HG03460 (cell line): ENCODE results near the gene MAPT.
"Not testable (repeated sequence)": the region's sequence is repeated elsewhere in the genome, so short reads cannot be mapped to it uniquely, and the experiment has no call there.

Experiments used
- ATAC-seq: cut with Tn5 transposase; IDR thresholded peaks from one replicate; pipeline ENCODE4 v1.9.1; 2021; ENCODE audit not compliant: unreplicated experiment

MAPT gene

DNA sequence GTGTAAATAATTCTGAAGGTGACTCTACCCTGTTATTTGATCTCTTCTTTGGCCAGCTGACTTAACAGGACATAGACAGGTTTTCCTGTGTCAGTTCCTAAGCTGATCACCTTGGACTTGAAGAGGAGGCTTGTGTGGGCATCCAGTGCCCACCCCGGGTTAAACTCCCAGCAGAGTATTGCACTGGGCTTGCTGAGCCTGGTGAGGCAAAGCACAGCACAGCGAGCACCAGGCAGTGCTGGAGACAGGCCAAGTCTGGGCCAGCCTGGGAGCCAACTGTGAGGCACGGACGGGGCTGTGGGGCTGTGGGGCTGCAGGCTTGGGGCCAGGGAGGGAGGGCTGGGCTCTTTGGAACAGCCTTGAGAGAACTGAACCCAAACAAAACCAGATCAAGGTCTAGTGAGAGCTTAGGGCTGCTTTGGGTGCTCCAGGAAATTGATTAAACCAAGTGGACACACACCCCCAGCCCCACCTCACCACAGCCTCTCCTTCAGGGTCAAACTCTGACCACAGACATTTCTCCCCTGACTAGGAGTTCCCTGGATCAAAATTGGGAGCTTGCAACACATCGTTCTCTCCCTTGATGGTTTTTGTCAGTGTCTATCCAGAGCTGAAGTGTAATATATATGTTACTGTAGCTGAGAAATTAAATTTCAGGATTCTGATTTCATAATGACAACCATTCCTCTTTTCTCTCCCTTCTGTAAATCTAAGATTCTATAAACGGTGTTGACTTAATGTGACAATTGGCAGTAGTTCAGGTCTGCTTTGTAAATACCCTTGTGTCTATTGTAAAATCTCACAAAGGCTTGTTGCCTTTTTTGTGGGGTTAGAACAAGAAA is 109.8 kb downstream of the MAPT start:
- no peak for ATAC-seq

DNA sequence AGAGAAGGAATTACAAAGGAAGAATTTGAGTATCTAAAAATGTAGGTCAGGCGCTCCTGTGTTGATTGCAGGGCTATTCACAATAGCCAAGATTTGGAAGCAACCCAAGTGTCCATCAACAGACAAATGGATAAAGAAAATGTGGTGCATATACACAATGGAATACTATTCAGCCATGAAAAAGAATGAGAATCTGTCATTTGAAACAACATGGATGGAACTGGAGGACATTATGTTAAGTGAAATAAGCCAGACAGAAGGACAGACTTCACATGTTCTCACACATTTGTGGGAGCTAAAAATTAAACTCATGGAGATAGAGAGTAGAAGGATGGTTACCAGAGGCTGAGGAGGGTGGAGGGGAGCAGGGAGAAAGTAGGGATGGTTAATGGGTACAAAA is 111.7 kb downstream of the MAPT start:
- not testable (repeated sequence) for ATAC-seq

DNA sequence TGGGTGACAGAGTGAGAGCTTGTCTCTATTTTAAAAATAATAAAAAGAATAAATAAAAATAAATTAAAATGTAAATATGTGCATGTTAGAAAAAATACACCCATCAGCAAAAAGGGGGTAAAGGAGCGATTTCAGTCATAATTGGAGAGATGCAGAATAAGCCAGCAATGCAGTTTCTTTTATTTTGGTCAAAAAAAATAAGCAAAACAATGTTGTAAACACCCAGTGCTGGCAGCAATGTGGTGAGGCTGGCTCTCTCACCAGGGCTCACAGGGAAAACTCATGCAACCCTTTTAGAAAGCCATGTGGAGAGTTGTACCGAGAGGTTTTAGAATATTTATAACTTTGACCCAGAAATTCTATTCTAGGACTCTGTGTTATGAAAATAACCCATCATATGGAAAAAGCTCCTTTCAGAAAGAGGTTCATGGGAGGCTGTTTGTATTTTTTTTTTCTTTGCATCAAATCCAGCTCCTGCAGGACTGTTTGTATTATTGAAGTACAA is 113.2 kb downstream of the MAPT start:
- ATAC-seq = no peak

DNA sequence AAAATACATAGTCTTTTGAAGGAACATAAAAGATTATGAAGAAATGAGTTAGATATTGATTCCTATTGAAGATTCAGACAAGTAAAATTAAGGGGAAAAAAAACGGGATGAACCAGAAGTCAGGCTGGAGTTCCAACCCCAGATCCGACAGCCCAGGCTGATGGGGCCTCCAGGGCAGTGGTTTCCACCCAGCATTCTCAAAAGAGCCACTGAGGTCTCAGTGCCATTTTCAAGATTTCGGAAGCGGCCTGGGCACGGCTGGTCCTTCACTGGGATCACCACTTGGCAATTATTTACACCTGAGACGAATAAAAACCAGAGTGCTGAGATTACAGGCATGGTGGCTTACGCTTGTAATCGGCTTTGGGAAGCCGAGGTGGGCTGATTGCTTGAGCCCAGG is 114.2 kb downstream of the MAPT start:
- no peak for ATAC-seq

DNA sequence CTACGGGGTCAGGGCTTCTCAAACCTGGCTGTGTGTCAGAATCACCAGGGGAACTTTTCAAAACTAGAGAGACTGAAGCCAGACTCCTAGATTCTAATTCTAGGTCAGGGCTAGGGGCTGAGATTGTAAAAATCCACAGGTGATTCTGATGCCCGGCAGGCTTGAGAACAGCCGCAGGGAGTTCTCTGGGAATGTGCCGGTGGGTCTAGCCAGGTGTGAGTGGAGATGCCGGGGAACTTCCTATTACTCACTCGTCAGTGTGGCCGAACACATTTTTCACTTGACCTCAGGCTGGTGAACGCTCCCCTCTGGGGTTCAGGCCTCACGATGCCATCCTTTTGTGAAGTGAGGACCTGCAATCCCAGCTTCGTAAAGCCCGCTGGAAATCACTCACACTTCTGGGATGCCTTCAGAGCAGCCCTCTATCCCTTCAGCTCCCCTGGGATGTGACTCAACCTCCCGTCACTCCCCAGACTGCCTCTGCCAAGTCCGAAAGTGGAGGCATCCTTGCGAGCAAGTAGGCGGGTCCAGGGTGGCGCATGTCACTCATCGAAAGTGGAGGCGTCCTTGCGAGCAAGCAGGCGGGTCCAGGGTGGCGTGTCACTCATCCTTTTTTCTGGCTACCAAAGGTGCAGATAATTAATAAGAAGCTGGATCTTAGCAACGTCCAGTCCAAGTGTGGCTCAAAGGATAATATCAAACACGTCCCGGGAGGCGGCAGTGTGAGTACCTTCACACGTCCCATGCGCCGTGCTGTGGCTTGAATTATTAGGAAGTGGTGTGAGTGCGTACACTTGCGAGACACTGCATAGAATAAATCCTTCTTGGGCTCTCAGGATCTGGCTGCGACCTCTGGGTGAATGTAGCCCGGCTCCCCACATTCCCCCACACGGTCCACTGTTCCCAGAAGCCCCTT is 115.6 kb downstream of the MAPT start:
- ATAC-seq = no peak

DNA sequence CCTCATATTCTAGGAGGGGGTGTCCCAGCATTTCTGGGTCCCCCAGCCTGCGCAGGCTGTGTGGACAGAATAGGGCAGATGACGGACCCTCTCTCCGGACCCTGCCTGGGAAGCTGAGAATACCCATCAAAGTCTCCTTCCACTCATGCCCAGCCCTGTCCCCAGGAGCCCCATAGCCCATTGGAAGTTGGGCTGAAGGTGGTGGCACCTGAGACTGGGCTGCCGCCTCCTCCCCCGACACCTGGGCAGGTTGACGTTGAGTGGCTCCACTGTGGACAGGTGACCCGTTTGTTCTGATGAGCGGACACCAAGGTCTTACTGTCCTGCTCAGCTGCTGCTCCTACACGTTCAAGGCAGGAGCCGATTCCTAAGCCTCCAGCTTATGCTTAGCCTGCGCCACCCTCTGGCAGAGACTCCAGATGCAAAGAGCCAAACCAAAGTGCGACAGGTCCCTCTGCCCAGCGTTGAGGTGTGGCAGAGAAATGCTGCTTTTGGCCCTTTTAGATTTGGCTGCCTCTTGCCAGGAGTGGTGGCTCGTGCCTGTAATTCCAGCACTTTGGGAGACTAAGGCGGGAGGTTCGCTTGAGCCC is 116.3 kb downstream of the MAPT start:
- no peak for ATAC-seq

DNA sequence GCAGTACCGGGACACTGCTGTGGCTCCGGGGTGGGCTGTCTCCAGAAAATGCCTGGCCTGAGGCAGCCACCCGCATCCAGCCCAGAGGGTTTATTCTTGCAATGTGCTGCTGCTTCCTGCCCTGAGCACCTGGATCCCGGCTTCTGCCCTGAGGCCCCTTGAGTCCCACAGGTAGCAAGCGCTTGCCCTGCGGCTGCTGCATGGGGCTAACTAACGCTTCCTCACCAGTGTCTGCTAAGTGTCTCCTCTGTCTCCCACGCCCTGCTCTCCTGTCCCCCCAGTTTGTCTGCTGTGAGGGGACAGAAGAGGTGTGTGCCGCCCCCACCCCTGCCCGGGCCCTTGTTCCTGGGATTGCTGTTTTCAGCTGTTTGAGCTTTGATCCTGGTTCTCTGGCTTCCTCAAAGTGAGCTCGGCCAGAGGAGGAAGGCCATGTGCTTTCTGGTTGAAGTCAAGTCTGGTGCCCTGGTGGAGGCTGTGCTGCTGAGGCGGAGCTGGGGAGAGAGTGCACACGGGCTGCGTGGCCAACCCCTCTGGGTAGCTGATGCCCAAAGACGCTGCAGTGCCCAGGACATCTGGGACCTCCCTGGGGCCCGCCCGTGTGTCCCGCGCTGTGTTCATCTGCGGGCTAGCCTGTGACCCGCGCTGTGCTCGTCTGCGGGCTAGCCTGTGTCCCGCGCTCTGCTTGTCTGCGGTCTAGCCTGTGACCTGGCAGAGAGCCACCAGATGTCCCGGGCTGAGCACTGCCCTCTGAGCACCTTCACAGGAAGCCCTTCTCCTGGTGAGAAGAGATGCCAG is 117.6 kb downstream of the MAPT start:
- no peak for ATAC-seq

DNA sequence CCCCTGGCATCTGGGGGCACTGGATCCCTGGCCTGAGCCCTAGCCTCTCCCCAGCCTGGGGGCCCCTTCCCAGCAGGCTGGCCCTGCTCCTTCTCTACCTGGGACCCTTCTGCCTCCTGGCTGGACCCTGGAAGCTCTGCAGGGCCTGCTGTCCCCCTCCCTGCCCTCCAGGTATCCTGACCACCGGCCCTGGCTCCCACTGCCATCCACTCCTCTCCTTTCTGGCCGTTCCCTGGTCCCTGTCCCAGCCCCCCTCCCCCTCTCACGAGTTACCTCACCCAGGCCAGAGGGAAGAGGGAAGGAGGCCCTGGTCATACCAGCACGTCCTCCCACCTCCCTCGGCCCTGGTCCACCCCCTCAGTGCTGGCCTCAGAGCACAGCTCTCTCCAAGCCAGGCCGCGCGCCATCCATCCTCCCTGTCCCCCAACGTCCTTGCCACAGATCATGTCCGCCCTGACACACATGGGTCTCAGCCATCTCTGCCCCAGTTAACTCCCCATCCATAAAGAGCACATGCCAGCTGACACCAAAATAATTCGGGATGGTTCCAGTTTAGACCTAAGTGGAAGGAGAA is 118.2 kb downstream of the MAPT start:
- no peak for ATAC-seq

DNA sequence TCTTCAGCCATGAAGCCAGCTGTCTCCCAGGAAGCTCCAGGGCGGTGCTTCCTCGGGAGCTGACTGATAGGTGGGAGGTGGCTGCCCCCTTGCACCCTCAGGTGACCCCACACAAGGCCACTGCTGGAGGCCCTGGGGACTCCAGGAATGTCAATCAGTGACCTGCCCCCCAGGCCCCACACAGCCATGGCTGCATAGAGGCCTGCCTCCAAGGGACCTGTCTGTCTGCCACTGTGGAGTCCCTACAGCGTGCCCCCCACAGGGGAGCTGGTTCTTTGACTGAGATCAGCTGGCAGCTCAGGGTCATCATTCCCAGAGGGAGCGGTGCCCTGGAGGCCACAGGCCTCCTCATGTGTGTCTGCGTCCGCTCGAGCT is 118.8 kb downstream of the MAPT start:
- no peak for ATAC-seq

DNA sequence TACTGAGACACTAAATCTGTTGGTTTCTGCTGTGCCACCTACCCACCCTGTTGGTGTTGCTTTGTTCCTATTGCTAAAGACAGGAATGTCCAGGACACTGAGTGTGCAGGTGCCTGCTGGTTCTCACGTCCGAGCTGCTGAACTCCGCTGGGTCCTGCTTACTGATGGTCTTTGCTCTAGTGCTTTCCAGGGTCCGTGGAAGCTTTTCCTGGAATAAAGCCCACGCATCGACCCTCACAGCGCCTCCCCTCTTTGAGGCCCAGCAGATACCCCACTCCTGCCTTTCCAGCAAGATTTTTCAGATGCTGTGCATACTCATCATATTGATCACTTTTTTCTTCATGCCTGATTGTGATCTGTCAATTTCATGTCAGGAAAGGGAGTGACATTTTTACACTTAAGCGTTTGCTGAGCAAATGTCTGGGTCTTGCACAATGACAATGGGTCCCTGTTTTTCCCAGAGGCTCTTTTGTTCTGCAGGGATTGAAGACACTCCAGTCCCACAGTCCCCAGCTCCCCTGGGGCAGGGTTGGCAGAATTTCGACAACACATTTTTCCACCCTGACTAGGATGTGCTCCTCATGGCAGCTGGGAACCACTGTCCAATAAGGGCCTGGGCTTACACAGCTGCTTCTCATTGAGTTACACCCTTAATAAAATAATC is 119.3 kb downstream of the MAPT start:
- no peak for ATAC-seq

DNA sequence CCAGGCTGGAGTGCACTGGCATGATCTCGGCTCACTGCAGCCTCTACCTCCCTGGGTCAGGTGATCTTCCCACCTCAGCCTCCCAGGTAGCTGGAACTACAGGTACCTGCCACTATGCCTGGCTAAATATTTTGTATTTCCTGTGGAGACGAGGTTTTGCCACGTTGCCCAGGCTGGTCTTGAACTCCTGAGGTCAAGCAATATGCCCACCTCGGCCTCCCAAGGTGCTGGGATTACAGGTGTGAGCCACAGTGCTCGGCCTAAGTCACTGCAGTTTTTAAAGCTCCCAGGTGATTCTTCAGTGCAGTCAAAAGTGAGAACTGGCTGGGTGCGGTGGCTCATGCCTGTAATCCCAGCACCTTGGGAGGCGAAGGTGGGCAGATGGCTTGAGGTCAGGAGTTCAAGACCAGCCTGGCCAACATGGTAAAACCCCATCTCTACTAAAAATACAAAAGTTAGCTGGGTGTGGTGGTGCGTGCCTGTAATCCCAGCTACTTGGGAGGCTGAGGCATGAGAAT is 125.1 kb downstream of the MAPT start:
- not testable (repeated sequence) for ATAC-seq

DNA sequence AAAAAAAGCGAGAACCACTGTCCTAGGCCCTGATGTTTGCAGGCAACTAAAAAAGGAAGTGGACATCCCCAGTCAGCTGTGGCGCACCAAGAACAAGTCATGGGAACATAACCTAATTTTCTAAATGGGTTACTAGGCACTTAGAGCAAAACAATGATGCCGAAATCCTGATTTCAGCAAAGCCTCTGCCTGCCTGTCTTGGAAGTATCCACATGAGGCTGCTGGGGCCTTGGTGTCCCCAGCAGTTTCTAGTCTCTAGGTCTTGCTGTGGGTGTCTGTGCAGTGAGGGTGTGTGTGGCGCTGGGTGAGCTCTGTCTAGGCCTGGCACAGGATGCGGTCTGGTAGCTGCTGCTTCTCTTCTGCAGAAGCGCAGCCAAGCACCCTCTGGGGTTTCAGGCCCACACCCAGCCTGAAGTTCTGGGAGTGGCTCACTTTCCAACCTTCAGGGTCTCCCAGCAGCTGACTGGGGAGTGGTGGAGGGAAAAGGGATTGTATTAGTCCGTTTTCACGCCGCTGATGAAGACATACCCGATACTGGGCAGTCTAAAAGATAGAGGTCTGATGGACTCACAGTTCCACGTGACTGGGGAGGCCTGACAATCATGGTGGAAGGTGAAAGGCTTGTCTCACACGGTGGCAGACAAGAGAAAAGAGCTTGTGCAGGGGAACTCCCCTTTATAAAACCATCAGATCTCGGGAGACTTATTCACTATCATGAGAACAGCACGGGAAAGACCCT is 125.8 kb downstream of the MAPT start:
- ATAC-seq = no peak

DNA sequence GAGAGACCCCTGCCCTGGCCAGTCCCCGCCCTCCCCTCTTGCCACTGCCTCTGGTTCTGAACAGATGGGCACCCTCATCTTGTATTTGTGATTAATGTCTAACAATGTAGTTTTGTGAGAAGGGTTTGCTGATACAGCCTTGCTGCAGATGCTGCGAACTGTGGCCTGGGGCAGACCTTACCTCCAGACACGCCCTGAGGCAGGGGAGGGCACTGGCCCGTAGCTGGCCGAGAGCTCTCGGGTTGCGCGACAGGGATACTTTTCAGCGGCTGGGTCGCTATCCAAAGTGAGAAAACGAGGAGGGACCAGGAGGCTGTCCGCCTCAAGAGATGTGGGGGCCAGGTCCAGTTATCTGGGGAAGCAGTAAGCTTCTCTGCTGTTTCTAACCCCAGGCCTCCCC is 126.6 kb downstream of the MAPT start:
- no peak for ATAC-seq

DNA sequence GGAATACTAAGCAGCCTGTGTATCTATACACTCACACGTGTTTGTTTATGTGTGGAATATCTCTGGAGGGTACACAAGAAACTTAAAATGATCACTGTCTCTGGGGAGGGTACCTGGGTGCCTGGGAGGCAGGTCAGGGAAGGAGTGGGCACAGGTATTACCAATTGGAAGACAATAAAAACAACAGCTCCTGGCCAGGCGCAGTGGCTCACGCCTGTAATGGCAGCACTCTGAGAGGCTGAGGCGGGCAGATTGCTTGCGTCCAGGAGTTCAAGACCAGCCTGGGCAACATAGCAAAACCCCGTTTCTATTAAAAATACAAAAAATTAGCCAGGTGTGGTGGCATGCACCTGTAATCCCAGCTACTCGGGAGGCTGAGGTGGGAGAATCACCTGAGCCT is 129.0 kb downstream of the MAPT start:
- not testable (repeated sequence) for ATAC-seq

DNA sequence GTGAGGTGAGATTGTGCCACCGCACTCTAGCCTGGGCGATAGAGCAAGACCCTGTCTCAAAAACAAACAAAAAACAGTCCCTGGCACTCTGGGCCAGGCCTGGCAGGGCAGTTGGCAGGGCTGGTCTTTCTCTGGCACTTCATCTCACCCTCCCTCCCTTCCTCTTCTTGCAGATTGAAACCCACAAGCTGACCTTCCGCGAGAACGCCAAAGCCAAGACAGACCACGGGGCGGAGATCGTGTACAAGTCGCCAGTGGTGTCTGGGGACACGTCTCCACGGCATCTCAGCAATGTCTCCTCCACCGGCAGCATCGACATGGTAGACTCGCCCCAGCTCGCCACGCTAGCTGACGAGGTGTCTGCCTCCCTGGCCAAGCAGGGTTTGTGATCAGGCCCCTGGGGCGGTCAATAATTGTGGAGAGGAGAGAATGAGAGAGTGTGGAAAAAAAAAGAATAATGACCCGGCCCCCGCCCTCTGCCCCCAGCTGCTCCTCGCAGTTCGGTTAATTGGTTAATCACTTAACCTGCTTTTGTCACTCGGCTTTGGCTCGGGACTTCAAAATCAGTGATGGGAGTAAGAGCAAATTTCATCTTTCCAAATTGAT is 129.5 kb downstream of the MAPT start:
- ATAC-seq = no peak

DNA sequence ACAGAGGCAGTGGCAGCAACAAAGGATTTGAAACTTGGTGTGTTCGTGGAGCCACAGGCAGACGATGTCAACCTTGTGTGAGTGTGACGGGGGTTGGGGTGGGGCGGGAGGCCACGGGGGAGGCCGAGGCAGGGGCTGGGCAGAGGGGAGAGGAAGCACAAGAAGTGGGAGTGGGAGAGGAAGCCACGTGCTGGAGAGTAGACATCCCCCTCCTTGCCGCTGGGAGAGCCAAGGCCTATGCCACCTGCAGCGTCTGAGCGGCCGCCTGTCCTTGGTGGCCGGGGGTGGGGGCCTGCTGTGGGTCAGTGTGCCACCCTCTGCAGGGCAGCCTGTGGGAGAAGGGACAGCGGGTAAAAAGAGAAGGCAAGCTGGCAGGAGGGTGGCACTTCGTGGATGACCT is 130.2 kb downstream of the MAPT start:
- ATAC-seq = no peak

DNA sequence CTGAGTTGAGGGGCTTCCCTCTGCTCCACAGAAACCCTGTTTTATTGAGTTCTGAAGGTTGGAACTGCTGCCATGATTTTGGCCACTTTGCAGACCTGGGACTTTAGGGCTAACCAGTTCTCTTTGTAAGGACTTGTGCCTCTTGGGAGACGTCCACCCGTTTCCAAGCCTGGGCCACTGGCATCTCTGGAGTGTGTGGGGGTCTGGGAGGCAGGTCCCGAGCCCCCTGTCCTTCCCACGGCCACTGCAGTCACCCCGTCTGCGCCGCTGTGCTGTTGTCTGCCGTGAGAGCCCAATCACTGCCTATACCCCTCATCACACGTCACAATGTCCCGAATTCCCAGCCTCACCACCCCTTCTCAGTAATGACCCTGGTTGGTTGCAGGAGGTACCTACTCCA is 130.7 kb downstream of the MAPT start:
- ATAC-seq = no peak

DNA sequence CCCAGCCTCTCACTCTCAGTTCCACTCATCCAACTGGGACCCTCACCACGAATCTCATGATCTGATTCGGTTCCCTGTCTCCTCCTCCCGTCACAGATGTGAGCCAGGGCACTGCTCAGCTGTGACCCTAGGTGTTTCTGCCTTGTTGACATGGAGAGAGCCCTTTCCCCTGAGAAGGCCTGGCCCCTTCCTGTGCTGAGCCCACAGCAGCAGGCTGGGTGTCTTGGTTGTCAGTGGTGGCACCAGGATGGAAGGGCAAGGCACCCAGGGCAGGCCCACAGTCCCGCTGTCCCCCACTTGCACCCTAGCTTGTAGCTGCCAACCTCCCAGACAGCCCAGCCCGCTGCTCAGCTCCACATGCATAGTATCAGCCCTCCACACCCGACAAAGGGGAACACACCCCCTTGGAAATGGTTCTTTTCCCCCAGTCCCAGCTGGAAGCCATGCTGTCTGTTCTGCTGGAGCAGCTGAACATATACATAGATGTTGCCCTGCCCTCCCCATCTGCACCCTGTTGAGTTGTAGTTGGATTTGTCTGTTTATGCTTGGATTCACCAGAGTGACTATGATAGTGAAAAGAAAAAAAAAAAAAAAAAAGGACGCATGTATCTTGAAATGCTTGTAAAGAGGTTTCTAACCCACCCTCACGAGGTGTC is 131.3 kb downstream of the MAPT start:
- ATAC-seq = no peak
